Psoas muscle (tissue), 8 donors: ENCODE measurements around the gene ACAP3. TPM values are rescaled to one million over a fixed set of nuclear protein-coding genes. Genes with fewer than 3 reads are reported as not detected.

Experiments
- ATAC-seq, 4 donors: fragments of 200-7000 bp; cut with Tn5 transposase; one replicate each; pipeline ENCODE4 v1.9.1; 2020; ENCODE audit warnings: moderate library complexity in 3 of 4, mild to moderate bottlenecking in 2 of 4
- DNase-seq, 2 donors: peaks; one replicate each; pipeline ENCODE4 v3.0.0-alpha.2; 2020
- H3K27ac ChIP-seq: fragments of 200-600 bp; one replicate; pipeline ENCODE4 v1.8.0; 2022
- H3K27me3 ChIP-seq, 3 donors: fragments of 200-600 bp in 1 of 3; one replicate each; pipeline versions ENCODE4 v1.6.1 to v1.8.0; 2013 to 2022; ENCODE audit warnings: low read length in 2 of 3, mild to moderate bottlenecking in 2 of 3, moderate library complexity in 1 of 3; ENCODE audit not compliant: insufficient read depth in 3 of 3
- H3K36me3 ChIP-seq, 2 donors: fragments of 200-600 bp in 1 of 2; one replicate each; pipeline versions ENCODE4 v1.6.1 to v1.8.0; 2013 to 2022; ENCODE audit warnings: low read depth in 1 of 2, mild to moderate bottlenecking in 1 of 2, moderate library complexity in 1 of 2; ENCODE audit not compliant: insufficient read depth in 1 of 2
- H3K4me1 ChIP-seq: fragments of 200-600 bp; one replicate; pipeline ENCODE4 v1.8.0; 2022
- H3K4me3 ChIP-seq: fragments of 200-600 bp; one replicate; pipeline ENCODE4 v1.8.0; 2022; ENCODE audit warnings: mild to moderate bottlenecking
- H3K9me3 ChIP-seq: fragments of 200-600 bp; one replicate; pipeline ENCODE4 v1.8.0; 2022
- WGBS, 3 donors: extraction: QIAGEN DNeasy Blood & Tissue Kit; methylation state at CpG; one replicate each; pipeline versions ENCODE4 v1.1.6 to v1.1.7; 2013; 5-methylcytosine and 5-hydroxymethylcytosine counted together
- intact Hi-C, 2 donors: fragments of 100-400 bp; cut with DNase I; formaldehyde crosslinking; loops; one replicate each; pipeline versions ENCODE4 v1.11.0 to v1.14.2; 2022
- polyA plus RNA-seq, 3 donors: library from polyadenylated mRNA; stranded (reverse); fragments of 200-250 nt; gene quantifications; one replicate each; pipeline ENCODE4 v1.2.3, GENCODE V29; 2013
- total RNA-seq, 4 donors: library from RNA; stranded (reverse); fragmentation: NEBNext Ultra II Directional in 2 of 4; extraction: Animal tissue kit (Norgen Biotek cat#: 25700) in 2 of 4; gene quantifications; one replicate each; pipeline versions ENCODE4 v1.2.1 to v1.2.4, GENCODE V29; 2021 to 2023
- TF ChIP-seq, protein P1 (sequence below): fragments of 200-600 bp; IDR thresholded peaks from one replicate; pipeline ENCODE4 v1.8.0; 2022; ENCODE audit warnings: antibody characterized with exemption
- donor health status: healthy with polysubstance abuse.
- donor health status: DM: no; HTN: no; CAD: no; lungs with moderate emphysema.
- donor health status: Bipolar disorder and iron deficiency.
- donor health status: healthy.
- donor health status: DM: yes; HTN: yes; CAD: no.
- donor health status: DM: no; HTN: no; CAD: no.
- donor health status: DM: no; HTN: no; CAD: no.
- donor health status: DM: yes; HTN: yes; CAD: no.

The ACAP3 gene
- total and polyA plus RNA-seq, 7 donors, result 14.7 to 32.0 (median 23.7) TPM

GRCh38 chr1:1342061-1342562 lies 34.4 kb upstream of the ACAP3 start:
- H3K27me3 ChIP-seq, result no peaks in the 10 kb centered on the region
- no peak for ATAC-seq
- no peak overlapping the region for H3K4me3 ChIP-seq
- no peak for DNase-seq
- H3K27ac ChIP-seq, result no peak overlapping the region
- peaks cover 46% of the 10 kb centered on the region for H3K4me1 ChIP-seq
- WGBS, 3 donors, result 88 to 91% (median 89%) methylated on average over 25 to 28 of the region's 28 CpGs
- TF ChIP-seq, protein P1, sequence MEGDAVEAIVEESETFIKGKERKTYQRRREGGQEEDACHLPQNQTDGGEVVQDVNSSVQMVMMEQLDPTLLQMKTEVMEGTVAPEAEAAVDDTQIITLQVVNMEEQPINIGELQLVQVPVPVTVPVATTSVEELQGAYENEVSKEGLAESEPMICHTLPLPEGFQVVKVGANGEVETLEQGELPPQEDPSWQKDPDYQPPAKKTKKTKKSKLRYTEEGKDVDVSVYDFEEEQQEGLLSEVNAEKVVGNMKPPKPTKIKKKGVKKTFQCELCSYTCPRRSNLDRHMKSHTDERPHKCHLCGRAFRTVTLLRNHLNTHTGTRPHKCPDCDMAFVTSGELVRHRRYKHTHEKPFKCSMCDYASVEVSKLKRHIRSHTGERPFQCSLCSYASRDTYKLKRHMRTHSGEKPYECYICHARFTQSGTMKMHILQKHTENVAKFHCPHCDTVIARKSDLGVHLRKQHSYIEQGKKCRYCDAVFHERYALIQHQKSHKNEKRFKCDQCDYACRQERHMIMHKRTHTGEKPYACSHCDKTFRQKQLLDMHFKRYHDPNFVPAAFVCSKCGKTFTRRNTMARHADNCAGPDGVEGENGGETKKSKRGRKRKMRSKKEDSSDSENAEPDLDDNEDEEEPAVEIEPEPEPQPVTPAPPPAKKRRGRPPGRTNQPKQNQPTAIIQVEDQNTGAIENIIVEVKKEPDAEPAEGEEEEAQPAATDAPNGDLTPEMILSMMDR, result no peak
- H3K36me3 ChIP-seq, result peaks cover 6 to 38% of the 10 kb centered on the region in 2 donors
- intact Hi-C loops, result loop anchor here in 1 of 2 donors (2.0 kb wide), 1 partner anchor 13 kb away; no protein-coding TSS in a partner anchor
- H3K9me3 ChIP-seq, result no peaks in the 10 kb centered on the region

DNA sequence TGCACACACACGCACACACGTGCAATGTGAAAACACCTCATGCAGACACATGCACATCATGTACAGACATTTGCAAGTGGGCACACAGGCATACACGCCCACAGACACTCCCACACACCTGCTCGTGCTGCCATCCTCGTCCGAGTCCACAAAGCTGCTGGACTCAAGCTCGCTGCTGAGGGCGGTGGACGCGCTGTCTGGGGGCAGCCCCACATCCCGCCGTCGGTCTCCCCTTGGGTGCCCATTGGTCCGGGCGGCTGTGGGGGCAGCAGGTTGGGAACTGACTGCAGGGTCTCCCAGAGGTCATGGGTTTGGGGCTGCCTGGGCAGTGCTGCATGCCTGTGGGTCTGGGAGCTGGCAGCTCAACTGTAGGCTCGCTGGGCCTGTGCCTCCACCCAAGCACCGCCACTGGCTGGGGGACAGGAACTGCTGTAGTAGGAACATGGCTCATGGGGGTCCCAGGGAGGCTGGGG lies 33.9 kb upstream of the ACAP3 start:
- peaks cover 42% of the 10 kb centered on the region for H3K4me1 ChIP-seq
- H3K36me3 ChIP-seq, result peaks cover 6 to 44% of the 10 kb centered on the region in 2 donors
- no peaks in the 10 kb centered on the region for H3K27me3 ChIP-seq
- H3K27ac ChIP-seq, result no peak overlapping the region
- no peaks in the 10 kb centered on the region for H3K9me3 ChIP-seq
- TF ChIP-seq, protein P1, result no peak
- H3K4me3 ChIP-seq, result no peak overlapping the region
- ATAC-seq (no peak), DNase-seq (no peak)
- intact Hi-C loops, result loop anchor here in 1 of 2 donors (2.0 kb wide), 1 partner anchor 13 kb away; no protein-coding TSS in a partner anchor
- 85 to 88% (median 86%) methylated on average over 17 of the region's 17 CpGs for WGBS, 3 donors

DNA sequence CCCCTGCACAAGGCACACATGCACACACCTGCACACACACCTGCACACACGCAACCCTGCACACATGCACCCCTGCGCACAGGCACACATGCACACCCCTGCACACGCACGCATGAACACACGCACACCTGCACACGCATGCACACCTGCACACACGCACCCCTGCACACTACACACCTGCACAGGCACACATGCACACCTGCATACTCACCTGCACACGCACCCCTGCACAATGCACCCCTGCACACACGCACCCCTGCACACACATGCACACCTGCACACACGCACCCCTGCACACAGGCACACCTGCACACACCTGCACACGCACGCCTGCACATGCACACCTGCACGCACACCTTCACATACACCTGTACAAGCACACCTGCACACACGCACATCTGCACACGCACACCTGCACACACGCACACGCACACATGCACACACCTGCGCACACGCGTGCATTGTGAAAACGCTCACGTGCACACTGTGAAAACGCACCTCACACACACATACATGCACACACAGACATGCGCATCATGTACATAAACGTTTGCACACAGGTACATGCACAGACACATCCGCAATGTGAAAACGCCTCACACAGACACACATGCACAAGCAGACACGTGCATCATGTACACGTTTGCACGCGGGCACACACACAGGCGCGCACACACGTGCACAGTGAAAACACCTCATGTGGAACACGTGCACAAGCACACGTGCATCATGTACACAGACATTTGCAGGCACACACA lies 33.2 kb upstream of the ACAP3 start:
- 89 to 94% (median 91%) methylated on average over 36 of the region's 36 CpGs for WGBS, 3 donors
- Histone ChIP-seq H3K4me3 (no peak overlapping the region), H3K27me3 (no peaks in the 10 kb centered on the region), H3K4me1 (peaks cover 36% of the 10 kb centered on the region), H3K9me3 (no peaks in the 10 kb centered on the region), H3K27ac (no peak overlapping the region), H3K36me3 (peaks cover 6 to 50% of the 10 kb centered on the region in 2 donors)
- DNase-seq (no peak), ATAC-seq (no peak)
- TF ChIP-seq, protein P1, result no peak
- intact Hi-C loops, result no loop called here

DNA sequence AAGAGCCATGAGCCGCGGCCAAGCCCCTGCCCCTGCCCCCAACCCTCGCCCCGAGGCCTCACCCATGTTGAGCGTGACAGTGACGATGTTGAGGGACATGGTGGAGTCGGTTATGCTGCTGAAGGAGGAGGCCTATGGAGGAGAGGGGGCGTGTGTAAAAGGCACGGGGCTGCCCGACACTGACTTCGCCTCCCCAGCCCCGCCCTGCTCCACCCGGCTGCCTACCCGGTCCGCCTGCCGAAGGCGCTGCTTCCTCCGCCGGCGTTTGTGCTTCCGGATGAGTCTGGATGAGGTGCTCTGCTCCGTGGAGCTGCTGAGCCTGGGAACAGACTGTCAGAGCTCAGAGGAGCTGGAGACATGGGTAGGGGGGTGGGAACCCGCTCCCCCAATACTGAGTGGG lies 32.5 kb upstream of the ACAP3 start:
- Histone ChIP-seq H3K27me3 (no peaks in the 10 kb centered on the region), H3K4me1 (peaks cover 28% of the 10 kb centered on the region), H3K4me3 (no peak overlapping the region), H3K9me3 (no peaks in the 10 kb centered on the region), H3K27ac (no peak overlapping the region), H3K36me3 (peaks cover 6 to 58% of the 10 kb centered on the region in 2 donors)
- TF ChIP-seq, protein P1, result no peak
- ATAC-seq (no peak), DNase-seq (no peak)
- 84 to 89% (median 84%) methylated on average over 23 of the region's 23 CpGs for WGBS, 3 donors
- intact Hi-C loops, result no loop called here
